SKM-1 treated with dmso at 0.1 percent for 144 hours (cell line): Measurements from ENCODE around the gene SLC12A8.

Source experiments
- DNase-seq: peaks from one replicate; lab custom pipeline; 2025; ENCODE audit not compliant: unreplicated experiment; lab: John Stamatoyannopoulos, UW

SLC12A8 gene

DNA sequence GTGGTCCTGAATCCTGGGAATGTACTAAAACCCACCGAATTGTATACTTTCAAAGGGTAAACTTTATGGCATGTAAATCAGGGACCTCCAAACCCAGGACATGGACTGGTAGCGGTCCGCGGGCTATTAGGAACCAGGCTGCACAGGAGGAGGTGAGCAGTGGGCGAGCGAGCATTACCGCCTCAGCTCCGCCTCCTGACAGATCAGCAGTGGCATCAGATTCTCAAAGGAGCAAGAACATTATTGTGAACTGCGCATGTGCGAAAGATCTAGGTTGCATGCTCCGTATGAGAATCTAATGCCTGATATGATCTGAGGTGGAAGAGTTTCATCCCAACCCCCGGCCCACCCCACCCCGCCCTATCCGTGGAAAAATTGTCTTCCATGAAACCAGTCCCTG lies 178.9 kb downstream of the SLC12A8 start:
- no peak for DNase-seq

- DNase-seq: no peak
Observed at GRCh38 chr3:125033135-125033534, 179.4 kb downstream of the SLC12A8 start.

- no peak for DNase-seq
Observed at GRCh38 chr3:125032683-125033082, 179.9 kb downstream of the SLC12A8 start.
